IMR-90 (cell line): Measurements from ENCODE around the gene SPACA5B. TPM values are rescaled to one million over a fixed set of nuclear protein-coding genes. Genes with fewer than 3 reads are reported as not detected.

Experiments used
- ATAC-seq: fragments of 200-7000 bp; cut with Tn5 transposase; 2 replicates; pipeline ENCODE4 v1.9.1; 2020; ENCODE audit warnings: low read depth, mild to moderate bottlenecking, moderate library complexity
- BruUV-seq: library from RNA; stranded (reverse); fragments of 400-500 nt; replicated peaks from 2 replicates; lab custom pipeline; 2021; lab: Mats Ljungman, UMichigan
- CTCF ChIA-PET: fragments of 300-600 bp; formaldehyde crosslinking; extraction: SDS; loops from one replicate; lab custom pipeline; 2021; ENCODE audit warnings: antibody characterized with exemption; lab: Yijun Ruan, JAX
- POLR2A ChIA-PET: fragments of 300-600 bp; sonication (Branson Sonifier 250); formaldehyde crosslinking; loops from one replicate; lab custom pipeline; 2022; ENCODE audit warnings: antibody characterized with exemption; ENCODE audit not compliant: unreplicated experiment; lab: Charles Lee
- DNase-seq: peaks from one replicate; pipeline ENCODE4 v3.0.0; 2013
- H2AFZ ChIP-seq: replicated peaks from 2 replicates; pipeline ENCODE3; 2013; ENCODE audit warnings: low read length, mild to moderate bottlenecking; ENCODE audit not compliant: poor library complexity
- H2AK5ac ChIP-seq: 2 replicates; pipeline ENCODE4 v1.6.1; 2013; ENCODE audit warnings: low read depth, low read length, inconsistent platforms
- H2AK9ac ChIP-seq: replicated peaks from 2 replicates; pipeline ENCODE3; 2013; ENCODE audit warnings: mild to moderate bottlenecking, low read depth, low read length, moderate library complexity; ENCODE audit not compliant: poor library complexity
- H2BK120ac ChIP-seq: 2 replicates; pipeline ENCODE4 v1.6.1; 2013; ENCODE audit warnings: low read depth, low read length, inconsistent platforms
- H2BK15ac ChIP-seq: 3 replicates; pipeline ENCODE4 v1.6.1; 2013; ENCODE audit warnings: low read depth, low read length, inconsistent platforms
- H2BK20ac ChIP-seq: 2 replicates; pipeline ENCODE4 v1.6.1; 2013; ENCODE audit warnings: low read depth, mild to moderate bottlenecking, inconsistent platforms, low read length, moderate library complexity
- H2BK5ac ChIP-seq: 2 replicates; pipeline ENCODE4 v1.6.1; 2013; ENCODE audit warnings: mild to moderate bottlenecking, low read depth, low read length, inconsistent platforms; ENCODE audit not compliant: poor library complexity, severe bottlenecking
- H3K14ac ChIP-seq: replicated peaks from 2 replicates; pipeline ENCODE4 v1.6.1; 2013; ENCODE audit warnings: low read depth, low read length, inconsistent platforms
- H3K18ac ChIP-seq: 2 replicates; pipeline ENCODE4 v1.6.1; 2013; ENCODE audit warnings: low read depth, low read length, control low read depth
- H3K23ac ChIP-seq: 2 replicates; pipeline ENCODE4 v1.6.1; 2013; ENCODE audit warnings: low read depth, low read length, inconsistent platforms
- H3K27ac ChIP-seq: 2 replicates; pipeline ENCODE4 v1.5.1; 2013; ENCODE audit warnings: mild to moderate bottlenecking, control low read depth, low read length; ENCODE audit not compliant: insufficient read depth
- H3K27me3 ChIP-seq: 2 replicates; pipeline ENCODE4 v1.6.1; 2013; ENCODE audit warnings: low read length; ENCODE audit not compliant: control insufficient read depth, insufficient read depth
- H3K36me3 ChIP-seq: 2 replicates; pipeline ENCODE4 v1.6.1; 2013; ENCODE audit warnings: low read length, mixed read lengths; ENCODE audit not compliant: control insufficient read depth, insufficient read depth
- H3K4ac ChIP-seq: 2 replicates; pipeline ENCODE4 v1.6.1; 2013; ENCODE audit warnings: low read depth, low read length, inconsistent platforms
- H3K4me1 ChIP-seq: 2 replicates; pipeline ENCODE4 v1.6.1; 2013; ENCODE audit warnings: low read length, mixed read lengths; ENCODE audit not compliant: control insufficient read depth, insufficient read depth
- H3K4me2 ChIP-seq: 2 replicates; pipeline ENCODE4 v1.6.1; 2013; ENCODE audit warnings: low read depth, mild to moderate bottlenecking, control low read depth, low read length, moderate library complexity
- H3K4me3 ChIP-seq: 2 replicates; pipeline ENCODE4 v1.5.1; 2013; ENCODE audit warnings: low read depth, mild to moderate bottlenecking, control low read depth, low read length, moderate library complexity; ENCODE audit not compliant: insufficient read depth
- H3K56ac ChIP-seq: 2 replicates; pipeline ENCODE4 v1.6.1; 2013; ENCODE audit warnings: low read length, inconsistent platforms; ENCODE audit not compliant: insufficient read depth; ENCODE audit errors: extremely low read depth
- H3K79me1 ChIP-seq, 2 experiments: 2 replicates each; pipeline ENCODE4 v1.6.1; 2013; ENCODE audit warnings: low read length in 2 of 2, inconsistent platforms in 1 of 2, low read depth in 1 of 2
- H3K9ac ChIP-seq: 2 replicates; pipeline ENCODE4 v1.6.1; 2013; ENCODE audit warnings: low read depth, low read length, control low read depth
- H3K9me1 ChIP-seq: 2 replicates; pipeline ENCODE4 v1.6.1; 2013; ENCODE audit warnings: low read length, inconsistent platforms; ENCODE audit not compliant: insufficient read depth
- H3K9me3 ChIP-seq: 2 replicates; pipeline ENCODE4 v1.6.1; 2013; ENCODE audit warnings: low read length; ENCODE audit not compliant: control insufficient read depth, insufficient read depth
- H4K20me1 ChIP-seq: 2 replicates; pipeline ENCODE4 v1.6.1; 2013; ENCODE audit warnings: low read length, inconsistent platforms; ENCODE audit not compliant: insufficient read depth
- H4K5ac ChIP-seq: 2 replicates; pipeline ENCODE4 v1.6.1; 2013; ENCODE audit warnings: mild to moderate bottlenecking, low read depth, low read length, control low read depth
- H4K8ac ChIP-seq, 2 experiments: 2 replicates each; pipeline ENCODE4 v1.6.1; 2013; ENCODE audit warnings: low read depth in 2 of 2, low read length in 2 of 2, control low read depth in 1 of 2, inconsistent platforms in 1 of 2
- H4K91ac ChIP-seq: 2 replicates; pipeline ENCODE4 v1.6.1; 2013; ENCODE audit warnings: low read depth, low read length, inconsistent platforms; ENCODE audit not compliant: insufficient read depth
- BHLHE40 ChIP-seq: fragments of 150-350 bp; IDR thresholded peaks from 2 replicates; pipeline ENCODE4 v1.6.1; 2016; ENCODE audit warnings: mild to moderate bottlenecking, low read depth, low read length
- CEBPB ChIP-seq: IDR thresholded peaks from 2 replicates; pipeline ENCODE4 v1.6.1; 2012; ENCODE audit warnings: low read depth, low read length, improper control_type of control experiment
- CHD1 ChIP-seq: IDR thresholded peaks from 2 replicates; pipeline ENCODE4 v1.6.1; 2012; ENCODE audit warnings: low read depth, low read length, improper control_type of control experiment
- FOS ChIP-seq: fragments of 150-350 bp; IDR thresholded peaks from 2 replicates; pipeline ENCODE4 v1.6.1; 2016; ENCODE audit warnings: low read depth, low read length
- MAFK ChIP-seq: IDR thresholded peaks from 2 replicates; pipeline ENCODE4 v1.6.1; 2012; ENCODE audit warnings: low read depth, low read length, improper control_type of control experiment
- MAZ ChIP-seq: IDR thresholded peaks from 2 replicates; pipeline ENCODE4 v1.6.1; 2012; ENCODE audit warnings: low read depth, mild to moderate bottlenecking, low read length, improper control_type of control experiment, moderate library complexity, borderline replicate concordance
- MXI1 ChIP-seq: IDR thresholded peaks from 2 replicates; pipeline ENCODE4 v1.6.1; 2012; ENCODE audit warnings: low read depth, mild to moderate bottlenecking, low read length, moderate library complexity, borderline replicate concordance
- NFE2L2 ChIP-seq: fragments of 150-350 bp; IDR thresholded peaks from 2 replicates; pipeline ENCODE4 v1.6.1; 2016; ENCODE audit warnings: low read depth, mild to moderate bottlenecking, low read length
- POLR2A ChIP-seq: IDR thresholded peaks from 2 replicates; pipeline ENCODE4 v1.6.1; 2012; ENCODE audit warnings: mild to moderate bottlenecking, low read depth, low read length
- RAD21 ChIP-seq: IDR thresholded peaks from 2 replicates; pipeline ENCODE4 v1.6.1; 2012; ENCODE audit warnings: low read length, improper control_type of control experiment
- RCOR1 ChIP-seq: IDR thresholded peaks from 2 replicates; pipeline ENCODE4 v1.6.1; 2012; ENCODE audit warnings: mild to moderate bottlenecking, low read length, improper control_type of control experiment; ENCODE audit not compliant: insufficient replicate concordance
- RFX5 ChIP-seq: IDR thresholded peaks from 2 replicates; pipeline ENCODE4 v1.8.0; 2012; ENCODE audit warnings: low read depth, mild to moderate bottlenecking, low read length, moderate library complexity
- SMC3 ChIP-seq: fragments of 150-350 bp; IDR thresholded peaks from 2 replicates; pipeline ENCODE4 v1.6.1; 2016; ENCODE audit warnings: low read depth, mild to moderate bottlenecking, antibody characterized with exemption, low read length, moderate library complexity
- USF2 ChIP-seq: fragments of 150-350 bp; IDR thresholded peaks from 2 replicates; pipeline ENCODE4 v1.6.1; 2017; ENCODE audit warnings: mild to moderate bottlenecking, antibody characterized with exemption, low read length, low read depth
- WGBS, 2 experiments: methylation state at CpG; one replicate each; pipeline versions ENCODE4 v1.1.5 to v1.1.7; 2013; ENCODE audit warnings: missing lambda C conversion rate in 2 of 2; ENCODE audit not compliant: insufficient read length in 1 of 2; ENCODE audit errors: extremely low coverage in 2 of 2; 5-methylcytosine and 5-hydroxymethylcytosine counted together
- dilution Hi-C: fragments of 300-500 bp; cut with HindIII; formaldehyde crosslinking; loops from one replicate; pipeline ENCODE4 v1.14.3; 2018; ENCODE audit warnings: low sequenced_read_pairs; ENCODE audit not compliant: unreplicated experiment
- in situ Hi-C: fragments of 300-500 bp; cut with MboI; formaldehyde crosslinking; loops from 3 replicates; pipeline ENCODE4 v1.14.3; 2019; ENCODE audit warnings: low sequenced_read_pairs, inconsistent platforms, mixed read lengths
- intact Hi-C: fragments of 100-400 bp; cut with micrococcal nuclease; formaldehyde crosslinking; loops from 2 replicates; pipeline ENCODE4 v1.10.0; 2022
- polyA plus RNA-seq, 3 experiments: library from polyadenylated mRNA; depleted of rRNA; stranded (reverse); fragments of >200 nt; gene quantifications; 2 replicates each; pipeline ENCODE4 v1.2.3, GENCODE V29; 2012; ENCODE audit warnings: low replicate concordance in 1 of 3
- total RNA-seq: library from RNA; depleted of rRNA; stranded (reverse); fragments of >200 nt; gene quantifications from 2 replicates; pipeline ENCODE4 v1.2.3, GENCODE V29; 2012
- TF ChIP-seq, protein P1 (sequence below): fragments of 150-350 bp; IDR thresholded peaks from 2 replicates; pipeline ENCODE4 v1.6.1; 2016; ENCODE audit warnings: low read depth, mild to moderate bottlenecking, low read length, moderate library complexity, borderline replicate concordance
- TF ChIP-seq, protein P2 (sequence below): conservative IDR thresholded peaks from 2 replicates; pipeline ENCODE4 v1.5.1; 2012; ENCODE audit warnings: mild to moderate bottlenecking, low read depth, low read length, improper control_type of control experiment

The SPACA5B gene
- total and polyA plus RNA-seq, 2 of the 4 experiments (the other 2 are of a cell fraction): not detected

GRCh38 chrX:48180811-48181210 is 50.4 kb downstream of the SPACA5B start:
- Histone ChIP-seq H3K9me1 (no peaks in the 10 kb centered on the region), H3K4me3 (no peak overlapping the region), H2BK120ac (no peak overlapping the region), H3K9me3 (no peaks in the 10 kb centered on the region), H3K18ac (no peak overlapping the region), H2BK15ac (no peak overlapping the region), H2BK5ac (no peak overlapping the region), H2AFZ (no peak overlapping the region), H3K36me3 (no peaks in the 10 kb centered on the region), H4K20me1 (no peaks in the 10 kb centered on the region), H2AK5ac (no peak overlapping the region), H3K56ac (no peak overlapping the region), H3K14ac (no peak overlapping the region), H2AK9ac (no peak overlapping the region), H2BK20ac (no peak overlapping the region), H3K23ac (no peak overlapping the region), H3K4me2 (no peak overlapping the region), H4K91ac (no peak overlapping the region), H3K4me1 (no peaks in the 10 kb centered on the region), H4K8ac (no peak overlapping the region), H3K27ac (no peak overlapping the region), H3K9ac (no peak overlapping the region), H3K79me1 (no peaks in the 10 kb centered on the region), H3K27me3 (no peaks in the 10 kb centered on the region), H3K4ac (no peak overlapping the region), H4K5ac (no peak overlapping the region)
- BruUV-seq: no TSS peak
- ATAC-seq (no peak), DNase-seq (no peak)
- CTCF ChIA-PET: no interaction called here
- intact Hi-C loops (no loop called here), in situ Hi-C loops (no loop called here), dilution Hi-C loops (no loop called here)
- POLR2A ChIA-PET: no interaction called here
- TF ChIP-seq POLR2A: no peak
- no peak for TF ChIP-seq BHLHE40
- no peak for TF ChIP-seq RCOR1
- no peak for TF ChIP-seq FOS
- no peak for TF ChIP-seq NFE2L2
- no peak for TF ChIP-seq MXI1
- TF ChIP-seq, protein P1, sequence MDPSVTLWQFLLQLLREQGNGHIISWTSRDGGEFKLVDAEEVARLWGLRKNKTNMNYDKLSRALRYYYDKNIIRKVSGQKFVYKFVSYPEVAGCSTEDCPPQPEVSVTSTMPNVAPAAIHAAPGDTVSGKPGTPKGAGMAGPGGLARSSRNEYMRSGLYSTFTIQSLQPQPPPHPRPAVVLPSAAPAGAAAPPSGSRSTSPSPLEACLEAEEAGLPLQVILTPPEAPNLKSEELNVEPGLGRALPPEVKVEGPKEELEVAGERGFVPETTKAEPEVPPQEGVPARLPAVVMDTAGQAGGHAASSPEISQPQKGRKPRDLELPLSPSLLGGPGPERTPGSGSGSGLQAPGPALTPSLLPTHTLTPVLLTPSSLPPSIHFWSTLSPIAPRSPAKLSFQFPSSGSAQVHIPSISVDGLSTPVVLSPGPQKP: no peak
- TF ChIP-seq, protein P2, sequence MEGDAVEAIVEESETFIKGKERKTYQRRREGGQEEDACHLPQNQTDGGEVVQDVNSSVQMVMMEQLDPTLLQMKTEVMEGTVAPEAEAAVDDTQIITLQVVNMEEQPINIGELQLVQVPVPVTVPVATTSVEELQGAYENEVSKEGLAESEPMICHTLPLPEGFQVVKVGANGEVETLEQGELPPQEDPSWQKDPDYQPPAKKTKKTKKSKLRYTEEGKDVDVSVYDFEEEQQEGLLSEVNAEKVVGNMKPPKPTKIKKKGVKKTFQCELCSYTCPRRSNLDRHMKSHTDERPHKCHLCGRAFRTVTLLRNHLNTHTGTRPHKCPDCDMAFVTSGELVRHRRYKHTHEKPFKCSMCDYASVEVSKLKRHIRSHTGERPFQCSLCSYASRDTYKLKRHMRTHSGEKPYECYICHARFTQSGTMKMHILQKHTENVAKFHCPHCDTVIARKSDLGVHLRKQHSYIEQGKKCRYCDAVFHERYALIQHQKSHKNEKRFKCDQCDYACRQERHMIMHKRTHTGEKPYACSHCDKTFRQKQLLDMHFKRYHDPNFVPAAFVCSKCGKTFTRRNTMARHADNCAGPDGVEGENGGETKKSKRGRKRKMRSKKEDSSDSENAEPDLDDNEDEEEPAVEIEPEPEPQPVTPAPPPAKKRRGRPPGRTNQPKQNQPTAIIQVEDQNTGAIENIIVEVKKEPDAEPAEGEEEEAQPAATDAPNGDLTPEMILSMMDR: no peak
- TF ChIP-seq MAFK: no peak
- TF ChIP-seq CEBPB: no peak
- no peak for TF ChIP-seq RAD21
- no peak for TF ChIP-seq CHD1
- TF ChIP-seq SMC3: no peak
- TF ChIP-seq MAZ: no peak
- TF ChIP-seq RFX5: no peak
- no peak for TF ChIP-seq USF2
- WGBS, 2 experiments: 100% methylated on average over 1 of the region's 4 CpGs; no CpG with 5 or more reads in 1 of the 2 experiments
